ENCODE data around the gene ZNF132. TPM values are rescaled to one million over a fixed set of nuclear protein-coding genes. Genes with fewer than 3 reads are reported as not detected.
"Not testable (repeated sequence)": the region's sequence is repeated elsewhere in the genome, so short reads cannot be mapped to it uniquely, and the experiment has no call there.

ZNF132 gene
- total RNA-seq (2014; rRNA removed; shearing (Covaris generic)), result not detected in 2 replicates

DNA sequence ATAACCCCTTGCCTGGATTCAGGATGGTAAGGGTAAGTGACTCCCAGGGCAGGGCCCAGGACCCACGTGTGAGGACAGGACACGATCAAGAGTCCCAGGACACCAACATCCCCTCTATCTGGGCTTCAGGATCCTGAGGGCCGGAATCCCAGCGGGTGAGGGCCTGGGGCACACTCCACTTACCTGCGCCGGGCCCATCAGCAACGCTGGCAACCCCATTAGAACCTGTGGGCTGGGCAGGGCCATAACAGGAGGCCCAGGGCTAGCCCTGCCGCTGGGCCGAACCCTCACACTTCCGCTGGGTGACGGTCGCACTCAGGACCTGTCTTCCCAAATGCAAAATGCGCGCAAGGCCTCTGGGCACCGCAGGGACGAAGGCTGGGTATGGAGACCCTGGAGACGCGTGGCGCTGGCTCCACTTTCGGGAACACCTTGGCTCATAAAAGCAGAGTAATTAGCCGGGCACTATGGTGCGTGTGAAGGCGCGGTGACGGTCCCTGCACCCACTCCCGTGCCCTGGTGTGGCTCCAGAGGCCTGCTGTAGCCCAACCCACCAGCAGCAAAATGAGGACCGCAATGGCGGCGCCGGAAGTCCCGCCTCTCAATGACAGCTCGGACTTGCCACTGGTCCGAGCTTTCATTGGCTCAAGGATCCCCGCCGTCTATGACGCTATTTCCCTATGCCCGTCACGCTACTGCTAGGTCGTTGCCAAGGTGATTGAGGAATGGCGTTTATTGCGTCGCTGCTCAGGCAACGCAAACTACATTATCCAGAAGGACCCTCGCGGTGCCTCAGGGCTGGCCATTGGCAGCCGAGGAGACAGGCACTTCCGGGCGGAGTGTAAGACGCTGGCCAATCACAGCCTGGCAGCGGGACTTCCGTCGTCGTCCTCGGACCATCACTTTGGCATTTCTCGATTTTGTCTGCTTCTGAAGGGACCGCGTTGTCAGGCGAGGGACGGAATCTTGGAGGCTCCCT is at the start of gene ZNF132:
Gene ZNF132, minus strand, starts transcription at position 578 of the 979 bp plus-strand sequence. Its CDS starts 332 bp downstream, at position 246.
- DNase-seq (ENCODE audit: low spot score), result no peak

- not testable (repeated sequence) for DNase-seq (ENCODE audit: low spot score)
Measured at GRCh38 chr19:58484349-58484748, 44.4 kb upstream of the ZNF132 start.

- DNase-seq (ENCODE audit: low spot score), result no peak
Measured at GRCh38 chr19:58483776-58484175, 43.8 kb upstream of the ZNF132 start.

DNA sequence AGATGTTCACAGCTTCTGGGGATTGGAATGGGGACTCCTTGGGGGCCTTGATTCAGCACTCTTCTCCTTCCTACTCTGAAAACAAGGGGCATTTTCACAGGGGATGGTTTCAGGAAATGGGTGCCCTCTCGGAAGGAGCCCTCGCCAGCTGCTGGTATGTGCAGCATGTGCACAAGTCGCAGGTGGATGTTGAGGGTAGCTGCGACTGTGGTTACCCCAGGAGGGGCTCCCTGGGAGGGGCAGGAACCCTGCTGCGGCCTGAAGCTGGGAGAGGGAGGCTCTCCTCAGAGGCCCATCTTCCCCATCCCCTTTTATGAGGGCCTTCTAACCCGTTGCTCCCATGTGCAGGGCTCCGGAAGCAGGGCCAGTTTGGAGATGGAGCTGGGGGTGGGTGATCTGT is 42.4 kb upstream of the ZNF132 start:
- DNase-seq (ENCODE audit: low spot score), result no peak

DNA sequence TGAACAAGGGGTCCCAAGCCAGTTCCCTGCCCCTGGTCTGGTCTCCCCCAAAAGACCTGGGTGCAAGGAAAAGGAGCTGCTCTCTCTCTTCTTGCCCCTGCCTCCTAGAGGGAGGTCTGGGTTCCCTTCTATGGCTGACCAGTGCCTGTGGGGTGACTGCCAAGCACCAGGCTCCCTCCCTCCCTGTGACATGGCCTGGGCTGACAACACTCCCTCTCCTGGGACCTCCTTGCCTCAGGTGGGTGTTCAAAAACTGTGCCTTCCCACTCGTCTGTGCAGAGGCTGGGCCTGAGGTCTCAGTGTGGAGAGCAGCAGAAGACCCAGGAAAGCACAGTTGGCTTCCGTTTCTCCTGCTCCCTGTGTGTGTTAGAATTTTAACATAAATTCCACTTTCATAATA is 40.9 kb upstream of the ZNF132 start:
- no peak for DNase-seq (ENCODE audit: low spot score)

- no peak for DNase-seq (ENCODE audit: low spot score)
Measured at GRCh38 chr19:58480481-58480830, 40.5 kb upstream of the ZNF132 start.

- DNase-seq (ENCODE audit: low spot score), result no peak
Measured at GRCh38 chr19:58479736-58480480, 40.0 kb upstream of the ZNF132 start.

DNA sequence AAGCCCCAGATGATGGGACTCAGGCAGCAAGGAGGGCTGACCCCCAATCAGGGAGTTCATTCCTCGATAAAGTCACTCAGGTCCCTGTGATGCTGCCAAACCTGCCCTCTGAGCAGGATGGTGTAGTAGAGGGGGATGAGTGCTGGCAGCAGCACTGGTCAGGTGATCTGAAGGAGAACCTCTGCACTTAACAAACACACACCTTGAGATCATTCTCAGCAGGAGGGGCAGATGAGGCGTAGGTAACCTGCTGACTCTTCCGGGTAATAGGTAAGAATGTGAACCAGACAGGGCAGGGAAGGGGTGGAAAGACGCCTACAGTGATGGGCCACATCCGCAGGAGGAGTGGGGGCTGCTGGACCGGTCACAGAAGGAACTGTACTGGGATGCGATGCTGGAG is 39.4 kb upstream of the ZNF132 start:
- peak; percentile 28 for DNase-seq (ENCODE audit: low spot score)

- no peak for DNase-seq (ENCODE audit: low spot score)
Measured at GRCh38 chr19:58477871-58478270, 37.9 kb upstream of the ZNF132 start.

DNA sequence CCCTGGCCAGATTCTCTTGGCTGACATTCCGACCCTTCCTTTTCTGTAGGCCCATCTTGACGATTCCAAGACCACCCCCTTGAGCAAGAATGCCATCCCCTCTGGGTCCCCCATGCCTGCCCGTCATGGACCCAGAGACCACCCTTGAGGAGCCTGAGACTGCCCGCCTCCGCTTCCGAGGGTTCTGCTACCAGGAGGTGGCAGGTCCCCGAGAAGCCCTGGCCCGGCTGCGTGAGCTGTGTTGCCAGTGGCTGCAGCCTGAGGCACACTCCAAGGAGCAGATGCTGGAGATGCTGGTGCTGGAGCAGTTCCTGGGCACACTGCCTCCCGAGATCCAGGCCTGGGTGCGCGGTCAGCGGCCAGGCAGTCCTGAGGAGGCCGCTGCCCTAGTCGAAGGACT is 37.2 kb upstream of the ZNF132 start:
- DNase-seq (ENCODE audit: low spot score), result no peak

GRCh38 chr19:58476498-58477015 is 36.6 kb upstream of the ZNF132 start:
- DNase-seq (ENCODE audit: low spot score), result peak; percentile 42

DNA sequence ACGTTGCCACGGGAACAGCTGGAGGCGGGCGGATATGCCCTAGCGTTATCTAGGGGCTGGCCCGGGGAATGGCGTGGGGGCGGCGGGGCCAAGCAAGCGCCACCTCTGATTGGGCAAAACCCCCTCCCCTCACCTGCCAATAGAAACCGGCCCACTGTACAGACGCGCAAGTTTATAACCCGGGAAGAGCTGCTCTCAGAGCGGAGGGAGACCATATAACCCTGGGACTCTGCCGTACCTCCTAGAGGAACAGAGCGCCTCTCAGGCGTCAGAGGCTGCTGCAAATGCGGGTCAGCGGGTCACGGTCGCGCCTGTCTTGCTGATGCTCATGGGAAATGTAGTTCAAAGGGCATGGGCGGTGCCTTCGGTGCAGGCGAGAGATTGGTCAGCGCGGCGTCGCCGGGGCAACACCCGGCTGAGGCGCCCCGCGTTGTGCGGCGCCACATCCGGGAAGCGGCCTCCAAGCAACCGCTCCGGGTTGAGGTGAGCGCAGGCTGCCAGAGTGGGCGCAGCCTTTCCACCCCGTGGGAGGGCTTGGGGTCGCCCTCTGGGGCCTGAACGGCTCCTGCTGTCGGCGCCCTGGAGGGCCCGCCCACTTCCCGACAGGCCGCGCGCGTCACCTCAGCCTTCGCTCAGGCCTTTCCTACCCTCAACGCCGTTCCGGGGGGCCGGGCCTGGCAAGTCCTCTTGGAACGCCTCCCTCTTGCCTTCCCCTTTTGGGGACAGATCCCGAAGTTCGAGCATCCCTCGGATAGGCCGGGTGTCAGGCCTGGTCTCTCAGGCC is 36.0 kb upstream of the ZNF132 start, which contains the start of gene ZNF446:
Gene ZNF446, plus strand, starts transcription at position 639 of the 784 bp plus-strand sequence. CDS start 867 bp downstream, outside the sequence.
- DNase-seq (ENCODE audit: low spot score), result peak; percentile 99

- no peak for DNase-seq (ENCODE audit: low spot score)
Measured at GRCh38 chr19:58474997-58475713, 35.2 kb upstream of the ZNF132 start.

GRCh38 chr19:58474291-58474996 is 34.5 kb upstream of the ZNF132 start:
- DNase-seq (ENCODE audit: low spot score), result no peak

DNA sequence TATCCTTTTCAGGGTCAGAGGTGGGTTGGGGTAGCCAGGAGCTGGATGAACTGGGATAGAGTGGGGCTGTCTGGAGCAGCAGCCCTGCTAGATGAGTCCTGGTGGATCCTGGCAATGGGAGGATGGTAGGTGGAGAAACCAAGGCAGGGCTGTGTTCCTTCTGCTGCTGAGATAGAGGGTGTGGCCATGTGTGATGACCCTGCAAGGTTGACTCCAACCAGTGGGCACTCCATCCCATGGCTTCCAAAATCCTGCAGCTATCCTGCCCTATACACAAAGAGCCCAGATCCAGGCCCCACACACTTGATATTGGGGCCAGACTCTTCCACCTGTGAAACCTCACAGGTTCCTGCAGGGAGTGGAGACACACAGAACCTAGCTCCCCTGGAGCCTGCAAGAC is 33.8 kb upstream of the ZNF132 start:
- DNase-seq (ENCODE audit: low spot score), result no peak

DNA sequence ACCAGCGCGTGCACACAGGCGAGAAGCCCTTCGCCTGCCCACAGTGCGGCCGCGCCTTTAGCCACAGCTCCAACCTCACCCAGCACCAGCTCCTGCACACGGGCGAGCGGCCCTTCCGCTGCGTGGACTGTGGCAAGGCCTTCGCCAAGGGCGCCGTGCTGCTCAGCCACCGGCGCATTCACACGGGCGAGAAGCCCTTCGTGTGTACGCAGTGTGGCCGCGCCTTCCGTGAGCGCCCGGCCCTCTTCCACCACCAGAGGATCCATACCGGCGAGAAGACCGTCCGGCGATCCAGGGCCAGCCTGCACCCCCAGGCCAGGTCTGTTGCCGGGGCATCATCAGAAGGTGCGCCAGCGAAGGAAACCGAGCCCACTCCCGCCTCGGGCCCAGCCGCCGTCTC is 31.8 kb upstream of the ZNF132 start:
- DNase-seq (ENCODE audit: low spot score), result no peak

DNA sequence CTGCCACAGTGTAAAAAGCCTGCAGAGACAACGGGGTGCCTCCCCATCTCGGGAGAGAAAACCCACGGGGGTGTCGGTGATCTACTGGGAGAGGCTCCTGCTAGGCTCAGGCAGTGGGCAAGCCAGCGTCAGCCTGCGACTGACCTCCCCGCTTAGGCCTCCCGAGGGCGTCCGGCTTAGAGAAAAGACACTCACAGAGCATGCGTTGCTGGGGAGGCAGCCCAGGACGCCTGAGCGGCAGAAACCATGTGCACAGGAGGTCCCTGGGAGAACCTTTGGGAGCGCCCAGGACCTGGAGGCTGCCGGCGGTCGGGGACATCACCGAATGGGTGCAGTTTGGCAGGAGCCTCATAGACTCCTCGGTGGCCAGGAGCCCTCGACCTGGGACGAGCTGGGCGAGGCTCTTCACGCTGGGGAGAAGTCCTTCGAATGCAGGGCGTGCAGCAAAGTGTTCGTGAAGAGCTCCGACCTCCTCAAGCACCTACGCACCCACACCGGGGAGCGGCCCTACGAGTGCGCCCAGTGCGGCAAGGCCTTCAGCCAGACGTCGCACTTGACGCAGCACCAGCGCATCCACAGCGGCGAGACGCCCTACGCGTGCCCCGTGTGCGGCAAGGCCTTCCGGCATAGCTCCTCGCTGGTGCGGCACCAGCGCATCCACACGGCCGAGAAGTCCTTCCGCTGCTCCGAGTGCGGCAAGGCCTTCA is 31.0 kb upstream of the ZNF132 start:
- DNase-seq (ENCODE audit: low spot score), result not testable (repeated sequence)

- DNase-seq (ENCODE audit: low spot score), result no peak
Measured at GRCh38 chr19:58469241-58470013, 29.5 kb upstream of the ZNF132 start.

All from HT-29 (cell line).